ENCODE results near the gene FANCM.
"Not testable (repeated sequence)": the region's sequence is repeated elsewhere in the genome, so short reads cannot be mapped to it uniquely, and the experiment has no call there.

FANCM gene

GRCh38 chr14:45135156-45135555, 574 bp upstream of the FANCM start:
- Histone ChIP-seq H3K36me3 (ENCODE audit: control insufficient read depth, insufficient read depth, low read length) (no peaks in the 10 kb centered on the region), H3K4me3 (ENCODE audit: insufficient read depth, low read depth, low read length, poor library complexity, severe bottlenecking) (peak overlapping the region; percentile 95), H3K9me3 (ENCODE audit: control insufficient read depth, low read length) (no peaks in the 10 kb centered on the region), H3K4me1 (ENCODE audit: control insufficient read depth, insufficient read depth, low read length, poor library complexity, severe bottlenecking) (peaks cover 9% of the 10 kb centered on the region), H3K27me3 (replicated peaks; ENCODE audit: control insufficient read depth, insufficient read depth, low read length, poor library complexity, severe bottlenecking) (no peaks in the 10 kb centered on the region), H3K27ac (ENCODE audit: insufficient read depth, low read length, poor library complexity, severe bottlenecking) (peak overlapping the region; percentile 76)
- DNase-seq = peak in 1 of 3 donors; percentile 1

GRCh38 chr14:45136399-45136798, 669 bp downstream of the FANCM start:
- no peaks in the 10 kb centered on the region for H3K27me3 ChIP-seq (replicated peaks; ENCODE audit: control insufficient read depth, insufficient read depth, low read length, poor library complexity, severe bottlenecking)
- DNase-seq = no peak
- H3K27ac ChIP-seq (ENCODE audit: insufficient read depth, low read length, poor library complexity, severe bottlenecking) = peak overlapping the region; percentile 76
- H3K36me3 ChIP-seq (ENCODE audit: control insufficient read depth, insufficient read depth, low read length) = no peaks in the 10 kb centered on the region
- H3K4me3 ChIP-seq (ENCODE audit: insufficient read depth, low read depth, low read length, poor library complexity, severe bottlenecking) = peak overlapping the region; percentile 91
- no peaks in the 10 kb centered on the region for H3K9me3 ChIP-seq (ENCODE audit: control insufficient read depth, low read length)
- peaks cover 9% of the 10 kb centered on the region for H3K4me1 ChIP-seq (ENCODE audit: control insufficient read depth, insufficient read depth, low read length, poor library complexity, severe bottlenecking)

- DNase-seq = no peak
- Histone ChIP-seq H3K27me3 (replicated peaks; ENCODE audit: control insufficient read depth, insufficient read depth, low read length, poor library complexity, severe bottlenecking) (no peaks in the 10 kb centered on the region), H3K36me3 (ENCODE audit: control insufficient read depth, insufficient read depth, low read length) (no peaks in the 10 kb centered on the region), H3K27ac (ENCODE audit: insufficient read depth, low read length, poor library complexity, severe bottlenecking) (no peak overlapping the region), H3K4me3 (ENCODE audit: insufficient read depth, low read depth, low read length, poor library complexity, severe bottlenecking) (no peak overlapping the region), H3K4me1 (ENCODE audit: control insufficient read depth, insufficient read depth, low read length, poor library complexity, severe bottlenecking) (peaks cover 9% of the 10 kb centered on the region), H3K9me3 (ENCODE audit: control insufficient read depth, low read length) (no peaks in the 10 kb centered on the region)
Measured at GRCh38 chr14:45140661-45141187, 5.0 kb downstream of the FANCM start.

GRCh38 chr14:45142083-45142482, 6.4 kb downstream of the FANCM start:
- not testable (repeated sequence) for DNase-seq; H3K27ac ChIP-seq (ENCODE audit: insufficient read depth, low read length, poor library complexity, severe bottlenecking); H3K9me3 ChIP-seq (ENCODE audit: control insufficient read depth, low read length); H3K27me3 ChIP-seq (replicated peaks; ENCODE audit: control insufficient read depth, insufficient read depth, low read length, poor library complexity, severe bottlenecking); H3K36me3 ChIP-seq (ENCODE audit: control insufficient read depth, insufficient read depth, low read length); H3K4me3 ChIP-seq (ENCODE audit: insufficient read depth, low read depth, low read length, poor library complexity, severe bottlenecking); H3K4me1 ChIP-seq (ENCODE audit: control insufficient read depth, insufficient read depth, low read length, poor library complexity, severe bottlenecking)

- no peaks in the 10 kb centered on the region for H3K9me3 ChIP-seq (ENCODE audit: control insufficient read depth, low read length)
- no peak for DNase-seq
- H3K27ac ChIP-seq (ENCODE audit: insufficient read depth, low read length, poor library complexity, severe bottlenecking) = no peak overlapping the region
- H3K4me1 ChIP-seq (ENCODE audit: control insufficient read depth, insufficient read depth, low read length, poor library complexity, severe bottlenecking) = no peaks in the 10 kb centered on the region
- no peaks in the 10 kb centered on the region for H3K27me3 ChIP-seq (replicated peaks; ENCODE audit: control insufficient read depth, insufficient read depth, low read length, poor library complexity, severe bottlenecking)
- no peak overlapping the region for H3K4me3 ChIP-seq (ENCODE audit: insufficient read depth, low read depth, low read length, poor library complexity, severe bottlenecking)
- no peaks in the 10 kb centered on the region for H3K36me3 ChIP-seq (ENCODE audit: control insufficient read depth, insufficient read depth, low read length)
Measured at GRCh38 chr14:45144658-45145057, 8.9 kb downstream of the FANCM start.

GRCh38 chr14:45145214-45145613, 9.5 kb downstream of the FANCM start:
- no peaks in the 10 kb centered on the region for H3K27me3 ChIP-seq (replicated peaks; ENCODE audit: control insufficient read depth, insufficient read depth, low read length, poor library complexity, severe bottlenecking)
- H3K27ac ChIP-seq (ENCODE audit: insufficient read depth, low read length, poor library complexity, severe bottlenecking) = no peak overlapping the region

GRCh38 chr14:45149602-45150001, 13.9 kb downstream of the FANCM start:
- Histone ChIP-seq H3K27ac (ENCODE audit: insufficient read depth, low read length, poor library complexity, severe bottlenecking) (no peak overlapping the region), H3K4me3 (ENCODE audit: insufficient read depth, low read depth, low read length, poor library complexity, severe bottlenecking) (no peak overlapping the region), H3K36me3 (ENCODE audit: control insufficient read depth, insufficient read depth, low read length) (peaks cover 4% of the 10 kb centered on the region), H3K4me1 (ENCODE audit: control insufficient read depth, insufficient read depth, low read length, poor library complexity, severe bottlenecking) (no peaks in the 10 kb centered on the region), H3K27me3 (replicated peaks; ENCODE audit: control insufficient read depth, insufficient read depth, low read length, poor library complexity, severe bottlenecking) (no peaks in the 10 kb centered on the region), H3K9me3 (ENCODE audit: control insufficient read depth, low read length) (no peaks in the 10 kb centered on the region)
- DNase-seq = no peak

More at GRCh38 chr14:45145214-45145613, 9.5 kb downstream of the FANCM start:
- Histone ChIP-seq H3K36me3 (ENCODE audit: control insufficient read depth, insufficient read depth, low read length) (no peaks in the 10 kb centered on the region), H3K4me3 (ENCODE audit: insufficient read depth, low read depth, low read length, poor library complexity, severe bottlenecking) (no peak overlapping the region), H3K9me3 (ENCODE audit: control insufficient read depth, low read length) (no peaks in the 10 kb centered on the region), H3K4me1 (ENCODE audit: control insufficient read depth, insufficient read depth, low read length, poor library complexity, severe bottlenecking) (no peaks in the 10 kb centered on the region)
- DNase-seq = no peak

- H3K4me1 ChIP-seq (ENCODE audit: control insufficient read depth, insufficient read depth, low read length, poor library complexity, severe bottlenecking) = no peaks in the 10 kb centered on the region
- H3K9me3 ChIP-seq (ENCODE audit: control insufficient read depth, low read length) = no peaks in the 10 kb centered on the region
- H3K27ac ChIP-seq (ENCODE audit: insufficient read depth, low read length, poor library complexity, severe bottlenecking) = no peak overlapping the region
- H3K4me3 ChIP-seq (ENCODE audit: insufficient read depth, low read depth, low read length, poor library complexity, severe bottlenecking) = no peak overlapping the region
- peaks cover 4% of the 10 kb centered on the region for H3K36me3 ChIP-seq (ENCODE audit: control insufficient read depth, insufficient read depth, low read length)
- no peaks in the 10 kb centered on the region for H3K27me3 ChIP-seq (replicated peaks; ENCODE audit: control insufficient read depth, insufficient read depth, low read length, poor library complexity, severe bottlenecking)
- no peak for DNase-seq
Measured at GRCh38 chr14:45150386-45150890, 14.7 kb downstream of the FANCM start.

GRCh38 chr14:45156067-45156466, 20.3 kb downstream of the FANCM start:
- Histone ChIP-seq H3K9me3 (ENCODE audit: control insufficient read depth, low read length) (no peaks in the 10 kb centered on the region), H3K4me3 (ENCODE audit: insufficient read depth, low read depth, low read length, poor library complexity, severe bottlenecking) (no peak overlapping the region), H3K4me1 (ENCODE audit: control insufficient read depth, insufficient read depth, low read length, poor library complexity, severe bottlenecking) (no peaks in the 10 kb centered on the region), H3K36me3 (ENCODE audit: control insufficient read depth, insufficient read depth, low read length) (peaks cover 1% of the 10 kb centered on the region), H3K27ac (ENCODE audit: insufficient read depth, low read length, poor library complexity, severe bottlenecking) (no peak overlapping the region), H3K27me3 (replicated peaks; ENCODE audit: control insufficient read depth, insufficient read depth, low read length, poor library complexity, severe bottlenecking) (no peaks in the 10 kb centered on the region)
- no peak for DNase-seq

GRCh38 chr14:45169906-45170305, 34.2 kb downstream of the FANCM start:
- H3K4me3 ChIP-seq (ENCODE audit: insufficient read depth, low read depth, low read length, poor library complexity, severe bottlenecking) = no peak overlapping the region
- H3K27ac ChIP-seq (ENCODE audit: insufficient read depth, low read length, poor library complexity, severe bottlenecking) = no peak overlapping the region
- no peaks in the 10 kb centered on the region for H3K4me1 ChIP-seq (ENCODE audit: control insufficient read depth, insufficient read depth, low read length, poor library complexity, severe bottlenecking)
- no peaks in the 10 kb centered on the region for H3K27me3 ChIP-seq (replicated peaks; ENCODE audit: control insufficient read depth, insufficient read depth, low read length, poor library complexity, severe bottlenecking)
- H3K9me3 ChIP-seq (ENCODE audit: control insufficient read depth, low read length) = no peaks in the 10 kb centered on the region
- H3K36me3 ChIP-seq (ENCODE audit: control insufficient read depth, insufficient read depth, low read length) = peaks cover 5% of the 10 kb centered on the region
- DNase-seq = no peak
